22Rv1 (cell line): ENCODE data around the gene TRIM42.

Source experiments
- H3K27ac ChIP-seq: fragments of 450-650 bp; 2 replicates; pipeline ENCODE4 v1.5.1; 2017
- CTCF ChIP-seq: fragments of 450-650 bp; IDR thresholded peaks from 2 replicates; pipeline ENCODE4 v1.5.1; 2017; ENCODE audit warnings: mild to moderate bottlenecking
- ZFX ChIP-seq: fragments of 450-650 bp; IDR thresholded peaks from 2 replicates; pipeline ENCODE4 v1.6.1; 2017; ENCODE audit warnings: antibody characterized with exemption, borderline replicate concordance

Gene TRIM42

DNA sequence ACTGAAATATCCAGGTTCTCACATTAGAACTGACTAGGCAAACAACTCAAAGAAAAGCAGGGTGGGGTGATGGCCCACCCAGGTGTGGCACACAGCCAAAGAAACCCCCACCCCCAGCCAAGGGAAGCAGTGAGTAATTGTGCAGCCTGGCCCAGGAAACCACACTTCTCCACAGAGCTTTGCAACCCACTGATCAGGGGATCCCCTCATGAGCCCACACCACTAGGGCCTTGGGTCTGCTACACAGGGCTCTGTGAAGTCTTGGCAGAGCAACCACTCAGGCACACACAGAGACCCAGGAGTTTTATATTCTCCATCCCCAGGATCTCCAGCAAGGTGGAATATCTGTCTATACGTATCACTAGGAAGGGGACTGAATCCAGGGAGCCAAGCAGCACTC is 22.2 kb upstream of the TRIM42 start:
- no peak overlapping the region for H3K27ac ChIP-seq
- TF ChIP-seq ZFX (no peak), CTCF (no peak)

GRCh38 chr3:140664111-140664510 is 13.8 kb upstream of the TRIM42 start:
- TF ChIP-seq ZFX: no peak
- TF ChIP-seq CTCF: no peak

DNA sequence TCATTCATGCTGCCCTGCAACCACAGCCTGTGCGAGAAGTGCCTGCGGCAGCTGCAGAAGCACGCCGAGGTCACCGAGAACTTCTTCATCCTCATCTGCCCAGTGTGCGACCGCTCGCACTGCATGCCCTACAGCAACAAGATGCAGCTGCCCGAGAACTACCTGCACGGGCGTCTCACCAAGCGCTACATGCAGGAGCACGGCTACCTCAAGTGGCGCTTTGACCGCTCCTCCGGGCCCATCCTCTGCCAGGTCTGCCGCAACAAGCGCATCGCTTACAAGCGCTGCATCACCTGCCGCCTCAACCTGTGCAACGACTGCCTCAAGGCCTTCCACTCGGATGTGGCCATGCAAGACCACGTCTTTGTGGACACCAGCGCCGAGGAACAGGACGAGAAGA is 4.7 kb downstream of the TRIM42 start:
- H3K27ac ChIP-seq: no peak overlapping the region
- TF ChIP-seq CTCF: no peak
- TF ChIP-seq ZFX: no peak

More at GRCh38 chr3:140664111-140664510, 13.8 kb upstream of the TRIM42 start:
- no peak overlapping the region for H3K27ac ChIP-seq

DNA sequence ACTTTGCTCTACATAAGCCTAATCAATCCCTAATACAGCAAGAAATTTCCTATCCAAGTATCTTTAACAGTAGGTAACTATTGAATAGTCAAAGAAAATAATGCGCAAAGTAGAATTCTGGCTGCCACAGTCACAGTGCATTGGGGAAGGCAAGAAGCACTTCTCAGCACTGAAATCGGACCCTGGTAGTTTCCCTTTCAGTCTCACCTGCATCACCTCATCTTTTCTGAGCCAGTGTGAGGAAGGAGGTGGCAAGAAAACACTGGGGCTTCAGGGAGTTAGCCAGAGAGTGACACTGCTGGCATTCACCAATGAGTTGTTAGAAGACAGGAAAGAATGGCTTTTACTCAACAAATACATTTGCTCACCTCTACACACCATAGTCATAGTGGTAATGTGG is 8.3 kb downstream of the TRIM42 start:
- H3K27ac ChIP-seq: no peak overlapping the region
- TF ChIP-seq ZFX: no peak
- no peak for TF ChIP-seq CTCF

DNA sequence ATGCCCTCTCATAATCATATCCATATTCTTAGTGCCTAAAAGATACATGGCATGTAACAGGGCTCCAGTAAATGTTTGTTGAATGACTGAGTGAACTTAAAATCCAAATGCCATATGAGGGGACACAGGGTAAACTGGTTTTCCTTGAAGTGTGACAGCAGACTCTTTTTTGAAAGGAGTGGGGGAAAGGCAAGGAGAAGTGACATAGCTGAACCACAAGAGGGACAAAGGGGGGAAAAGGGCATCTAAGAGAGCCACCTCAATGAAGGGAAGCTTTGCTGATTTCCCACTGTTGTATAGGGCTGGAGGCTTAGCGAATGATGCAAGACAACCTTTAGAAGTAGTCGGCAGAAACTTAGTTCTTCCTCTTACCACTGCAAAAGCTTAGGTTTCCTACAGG is 9.1 kb downstream of the TRIM42 start:
- TF ChIP-seq CTCF (no peak), ZFX (no peak)
- no peak overlapping the region for H3K27ac ChIP-seq

DNA sequence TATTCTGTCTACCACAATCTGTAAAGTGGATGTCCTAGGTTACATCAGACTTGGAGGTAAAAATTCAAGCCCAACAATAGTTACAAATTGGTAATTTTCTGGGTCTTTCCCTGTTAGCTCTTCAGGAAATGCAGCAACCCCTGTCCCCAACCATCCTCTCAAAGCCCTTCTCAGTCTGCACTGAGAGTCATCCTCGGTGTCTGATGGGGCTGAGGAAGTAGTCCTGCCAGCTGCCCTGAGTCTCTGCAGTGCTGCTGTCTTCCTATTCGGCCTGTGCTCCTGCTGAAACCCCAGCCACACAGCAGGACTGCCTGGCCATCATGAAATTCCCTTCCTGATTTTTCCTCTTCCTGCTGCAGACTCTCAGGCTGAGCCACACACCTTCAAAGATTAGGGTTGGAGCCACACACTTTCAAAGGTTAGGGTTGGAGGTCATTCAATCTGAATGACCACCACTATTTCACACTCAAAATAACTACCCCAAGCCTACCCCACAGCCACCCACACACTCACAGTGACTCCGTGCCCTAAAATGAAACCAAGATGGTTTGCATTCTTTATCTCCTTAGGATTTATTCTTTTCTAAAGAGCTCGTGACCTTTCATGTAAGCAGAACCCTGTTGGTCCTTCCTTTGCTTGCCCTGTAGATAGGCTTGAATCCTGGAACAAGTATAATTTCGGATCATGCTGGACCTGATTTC is 17.6 kb downstream of the TRIM42 start:
- TF ChIP-seq CTCF: no peak
- TF ChIP-seq ZFX: no peak
- no peak overlapping the region for H3K27ac ChIP-seq

DNA sequence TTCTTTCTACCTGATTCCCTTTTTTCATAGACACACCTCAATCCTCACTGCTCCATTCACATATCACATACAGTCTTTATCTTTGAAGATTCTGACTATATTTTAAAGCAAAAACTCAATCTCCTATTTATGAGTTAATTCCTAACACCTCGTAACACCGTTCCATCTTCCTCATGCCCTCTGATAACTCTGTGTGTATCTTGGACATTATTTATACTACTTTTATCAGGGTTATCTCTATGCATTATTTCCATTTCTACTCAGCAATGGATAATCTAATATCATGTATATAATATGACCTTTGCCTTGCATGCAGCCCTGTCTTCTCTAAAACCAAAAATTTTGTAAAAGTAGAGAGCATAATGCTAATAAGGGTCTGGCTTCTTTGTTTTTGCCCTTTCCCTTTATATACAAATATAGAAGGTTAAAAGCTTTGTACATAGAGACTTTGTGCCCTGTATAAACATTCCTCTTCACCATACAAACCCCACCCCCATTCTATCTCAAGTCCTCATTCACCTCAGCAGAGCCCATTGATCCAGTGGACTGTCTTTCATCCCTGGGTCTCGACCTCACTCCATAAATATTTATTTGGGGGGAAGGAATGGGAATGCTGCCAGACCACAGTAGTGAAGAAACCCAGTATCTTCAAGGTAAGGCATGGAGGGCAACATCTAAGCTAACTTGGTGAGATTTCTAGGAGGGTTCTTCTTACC is 21.8 kb downstream of the TRIM42 start:
- no peak overlapping the region for H3K27ac ChIP-seq
- TF ChIP-seq CTCF (no peak), ZFX (no peak)
